ENCODE results near the gene AHI1. TPM values are rescaled to one million over a fixed set of nuclear protein-coding genes. Genes with fewer than 3 reads are reported as not detected.
A peak's percentile ranks its signal among the peaks of the same experiment; 100 is the strongest.

AHI1 gene
- total and polyA plus RNA-seq, 11 donors, result 5.7 to 17.1 (median 10.3) TPM

DNA sequence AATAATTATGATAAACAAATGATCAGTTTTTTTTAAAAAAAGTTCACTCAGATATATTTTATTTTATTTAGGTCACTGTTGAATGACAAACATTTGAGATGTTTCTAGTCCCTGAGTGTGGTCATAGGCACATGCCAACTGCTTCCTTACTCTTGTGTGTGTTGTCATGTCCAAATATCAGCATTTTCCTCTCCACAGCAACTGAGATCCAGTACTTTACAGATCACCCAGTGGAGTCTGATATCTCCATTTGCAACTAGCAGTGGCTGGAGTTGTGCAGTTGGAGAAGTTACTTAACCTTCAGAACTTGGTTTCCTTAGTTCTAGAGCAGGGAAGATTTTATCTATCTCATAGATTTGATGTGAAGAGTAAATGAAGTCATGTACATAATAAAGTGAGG is 215.1 kb downstream of the AHI1 start:
- H3K9me3 ChIP-seq, result no peaks in the 10 kb centered on the region

GRCh38 chr6:135281964-135282363 is 215.6 kb downstream of the AHI1 start:
- H3K36me3 ChIP-seq, result peaks cover 0 to 19% (median 0%) of the 10 kb centered on the region in 9 donors
- DNase-seq, result no peak
- 81 to 89% (median 85%) methylated on average over 4 of the region's 4 CpGs for WGBS, 4 donors
- H3K4me3 ChIP-seq, result no peak overlapping the region
- H3K27me3 ChIP-seq, result no peaks in the 10 kb centered on the region
- ATAC-seq, result no peak
- peaks cover 0 to 11% (median 0%) of the 10 kb centered on the region in 12 donors for H3K4me1 ChIP-seq
- TF ChIP-seq, protein P1, sequence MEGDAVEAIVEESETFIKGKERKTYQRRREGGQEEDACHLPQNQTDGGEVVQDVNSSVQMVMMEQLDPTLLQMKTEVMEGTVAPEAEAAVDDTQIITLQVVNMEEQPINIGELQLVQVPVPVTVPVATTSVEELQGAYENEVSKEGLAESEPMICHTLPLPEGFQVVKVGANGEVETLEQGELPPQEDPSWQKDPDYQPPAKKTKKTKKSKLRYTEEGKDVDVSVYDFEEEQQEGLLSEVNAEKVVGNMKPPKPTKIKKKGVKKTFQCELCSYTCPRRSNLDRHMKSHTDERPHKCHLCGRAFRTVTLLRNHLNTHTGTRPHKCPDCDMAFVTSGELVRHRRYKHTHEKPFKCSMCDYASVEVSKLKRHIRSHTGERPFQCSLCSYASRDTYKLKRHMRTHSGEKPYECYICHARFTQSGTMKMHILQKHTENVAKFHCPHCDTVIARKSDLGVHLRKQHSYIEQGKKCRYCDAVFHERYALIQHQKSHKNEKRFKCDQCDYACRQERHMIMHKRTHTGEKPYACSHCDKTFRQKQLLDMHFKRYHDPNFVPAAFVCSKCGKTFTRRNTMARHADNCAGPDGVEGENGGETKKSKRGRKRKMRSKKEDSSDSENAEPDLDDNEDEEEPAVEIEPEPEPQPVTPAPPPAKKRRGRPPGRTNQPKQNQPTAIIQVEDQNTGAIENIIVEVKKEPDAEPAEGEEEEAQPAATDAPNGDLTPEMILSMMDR (IDR thresholded peaks at IDR 0.05), result no peak
- no peak for TF ChIP-seq POLR2A (IDR thresholded peaks at IDR 0.05)
- H3K9me3 ChIP-seq, result no peaks in the 10 kb centered on the region
- intact Hi-C loops (cut with DNase I), result no loop called here
- peak overlapping the region in 1 of 12 donors; percentile 42 for H3K27ac ChIP-seq

More for the DNA sequence above, 215.1 kb downstream of the AHI1 start:
- no peak overlapping the region for H3K4me3 ChIP-seq
- no peak for ATAC-seq
- intact Hi-C loops (cut with DNase I), result no loop called here
- peaks cover 0 to 11% (median 0%) of the 10 kb centered on the region in 12 donors for H3K4me1 ChIP-seq
- TF ChIP-seq, protein P1 (IDR thresholded peaks at IDR 0.05), result no peak
- TF ChIP-seq POLR2A (IDR thresholded peaks at IDR 0.05), result no peak
- no peak overlapping the region for H3K27ac ChIP-seq
- no peaks in the 10 kb centered on the region for H3K27me3 ChIP-seq
- peaks cover 0 to 23% (median 0%) of the 10 kb centered on the region in 9 donors for H3K36me3 ChIP-seq
- DNase-seq, result no peak

- WGBS, 4 donors, result 77 to 90% (median 86%) methylated on average over 2 of the region's 2 CpGs
- Histone ChIP-seq H3K27me3 (no peaks in the 10 kb centered on the region), H3K4me1 (peaks cover 0 to 7% (median 0%) of the 10 kb centered on the region in 12 donors), H3K9me3 (no peaks in the 10 kb centered on the region), H3K27ac (peak overlapping the region in 1 of 12 donors; percentile 42), H3K4me3 (no peak overlapping the region), H3K36me3 (peaks cover 0 to 17% (median 0%) of the 10 kb centered on the region in 9 donors)
- intact Hi-C loops (cut with DNase I), result no loop called here
- TF ChIP-seq POLR2A (IDR thresholded peaks at IDR 0.05), result no peak
- TF ChIP-seq, protein P1 (IDR thresholded peaks at IDR 0.05), result no peak
- no peak for DNase-seq
- ATAC-seq, result no peak
Measured at GRCh38 chr6:135281227-135281626, 216.3 kb downstream of the AHI1 start.

DNA sequence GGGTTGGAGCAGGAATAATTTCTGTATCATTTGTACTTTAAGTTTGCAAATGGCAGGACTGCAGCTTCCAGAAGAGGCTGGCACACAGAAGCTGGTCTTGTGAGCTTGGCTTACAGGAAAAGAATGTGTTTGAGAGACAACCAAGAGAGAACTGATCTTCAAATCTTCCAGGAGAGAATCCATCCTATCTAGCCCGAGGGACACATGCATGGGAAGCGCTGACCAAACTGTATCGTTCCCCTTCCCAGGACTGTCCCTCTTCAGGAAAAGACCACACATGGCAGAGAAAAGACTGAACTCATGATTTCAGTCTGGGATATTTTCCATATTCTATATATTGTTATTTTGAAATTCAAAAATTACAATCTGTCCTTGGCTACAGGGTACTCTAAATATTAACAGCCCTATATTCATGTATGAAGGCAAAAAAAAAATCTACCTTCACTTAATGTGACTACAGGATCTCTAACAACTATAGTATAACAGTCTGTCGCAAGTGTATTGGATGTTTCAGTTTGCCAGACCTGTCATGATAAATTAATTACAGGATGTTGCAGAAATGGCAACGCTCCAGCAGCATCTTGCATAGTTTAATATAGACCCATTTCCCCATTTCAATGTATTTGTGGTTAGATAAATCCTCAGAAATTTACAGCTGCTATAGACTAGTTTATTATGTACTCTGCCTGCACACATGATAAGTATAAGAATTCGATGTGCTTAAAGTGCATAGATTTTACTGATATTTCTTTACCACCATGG is 217.0 kb downstream of the AHI1 start:
- intact Hi-C loops (cut with DNase I), result no loop called here
- Histone ChIP-seq H3K4me3 (no peak overlapping the region), H3K36me3 (peaks cover 0 to 15% (median 0%) of the 10 kb centered on the region in 9 donors), H3K4me1 (peaks cover 0 to 7% (median 0%) of the 10 kb centered on the region in 12 donors), H3K27ac (peak overlapping the region in 1 of 12 donors; percentile 42), H3K27me3 (no peaks in the 10 kb centered on the region), H3K9me3 (no peaks in the 10 kb centered on the region)
- TF ChIP-seq POLR2A (IDR thresholded peaks at IDR 0.05), result no peak
- no peak for ATAC-seq
- DNase-seq, result peak in 1 of 5 donors; percentile 35
- 69 to 71% (median 70%) methylated on average over 6 of the region's 6 CpGs for WGBS, 4 donors

Data from heart left ventricle (tissue), 16 donors.